HG03521 (cell line): ENCODE measurements around the gene CKM.
"Not testable (repeated sequence)": the region's sequence is repeated elsewhere in the genome, so short reads cannot be mapped to it uniquely, and the experiment has no call there.

Experiments used
- ATAC-seq: cut with Tn5 transposase; IDR thresholded peaks from one replicate; pipeline ENCODE4 v1.9.1; 2021; ENCODE audit warnings: mild to moderate bottlenecking, moderate library complexity; ENCODE audit not compliant: unreplicated experiment

CKM gene

DNA sequence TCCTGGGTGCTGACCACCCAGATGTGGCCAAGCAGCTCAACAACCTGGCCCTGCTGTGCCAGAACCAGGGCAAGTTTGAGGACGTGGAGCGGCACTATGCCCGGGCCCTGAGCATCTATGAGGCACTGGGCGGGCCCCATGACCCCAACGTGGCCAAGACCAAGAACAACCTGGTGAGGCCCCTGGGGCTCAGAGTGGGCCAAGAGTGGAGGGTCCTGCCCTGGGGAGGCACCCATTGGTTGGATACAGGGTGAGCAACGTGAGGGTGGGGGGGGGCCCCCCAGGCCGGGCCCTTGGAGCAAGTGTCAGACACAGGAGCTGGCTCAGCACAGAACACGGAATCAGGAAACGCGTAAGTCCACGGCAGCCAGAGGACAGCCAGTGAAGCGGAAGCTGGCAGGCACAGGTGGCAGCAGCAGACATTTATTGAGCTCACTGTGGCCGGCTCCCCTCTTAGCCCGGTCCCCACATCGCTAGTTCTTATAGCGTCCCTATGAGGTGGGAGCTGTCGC lies 26.8 kb upstream of the CKM start:
- ATAC-seq, result no peak

DNA sequence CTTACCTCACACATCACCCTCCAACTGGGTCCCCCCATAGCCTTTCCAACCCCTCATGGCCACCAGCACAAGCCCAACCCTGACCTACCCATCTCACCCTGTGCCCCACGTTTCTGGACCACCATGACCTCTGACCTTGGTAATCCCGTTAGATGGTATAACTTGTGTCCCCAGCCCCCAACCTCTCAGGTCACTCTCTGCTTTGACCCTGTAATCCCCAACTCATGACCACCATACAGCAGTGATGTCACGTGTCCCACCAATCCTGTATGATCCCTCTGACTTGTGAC lies 26.4 kb upstream of the CKM start:
- no peak for ATAC-seq

GRCh38 chr19:45348367-45349125 lies 25.9 kb upstream of the CKM start:
- ATAC-seq, result no peak

- ATAC-seq, result no peak
Measured at GRCh38 chr19:45347570-45348366, 25.1 kb upstream of the CKM start.

- no peak for ATAC-seq
Measured at GRCh38 chr19:45346449-45346848, 23.8 kb upstream of the CKM start.

GRCh38 chr19:45345506-45345860 lies 22.8 kb upstream of the CKM start:
- no peak for ATAC-seq

DNA sequence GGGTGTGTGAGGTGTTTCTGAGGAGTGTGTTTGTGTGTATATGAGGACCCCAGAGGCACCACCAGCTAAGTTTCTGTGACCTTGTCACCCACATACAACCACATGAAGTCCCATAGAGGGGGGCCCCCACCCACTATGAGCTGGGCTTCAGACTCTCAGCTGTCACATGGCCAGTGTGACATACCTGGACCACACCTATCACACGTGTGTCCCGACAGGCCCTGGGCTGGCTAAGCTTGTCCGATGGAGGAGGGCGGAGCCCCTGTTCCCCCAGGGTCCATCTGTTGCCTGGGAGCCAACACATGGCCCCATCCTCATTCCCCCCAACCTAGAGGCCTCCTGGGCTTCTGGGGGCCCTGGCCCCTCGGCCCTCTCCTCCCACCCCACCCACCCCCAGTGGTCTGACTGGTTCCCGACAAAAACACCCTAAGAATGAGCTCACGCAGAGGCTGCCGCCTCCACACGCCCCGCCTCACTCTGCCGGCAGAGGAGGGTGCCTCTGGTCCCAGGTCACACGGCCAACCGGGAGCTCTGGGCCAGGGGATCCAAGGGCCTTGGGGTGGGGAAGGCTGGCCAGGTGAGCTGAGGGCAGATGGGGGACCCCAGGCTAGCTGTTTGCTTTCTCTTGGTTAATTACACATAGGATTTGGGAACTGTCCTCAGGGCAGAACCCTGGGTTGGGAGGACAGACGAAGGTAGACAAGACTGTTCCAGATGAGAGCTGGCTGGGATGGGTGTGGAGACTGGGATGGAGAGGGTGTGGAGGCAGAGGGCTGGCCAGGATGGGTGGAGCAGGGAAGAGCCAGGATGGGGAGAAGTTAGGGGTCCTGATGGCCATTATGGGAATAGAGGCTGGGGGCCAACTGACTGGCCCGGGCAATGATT lies 22.2 kb upstream of the CKM start:
- ATAC-seq, result no peak

DNA sequence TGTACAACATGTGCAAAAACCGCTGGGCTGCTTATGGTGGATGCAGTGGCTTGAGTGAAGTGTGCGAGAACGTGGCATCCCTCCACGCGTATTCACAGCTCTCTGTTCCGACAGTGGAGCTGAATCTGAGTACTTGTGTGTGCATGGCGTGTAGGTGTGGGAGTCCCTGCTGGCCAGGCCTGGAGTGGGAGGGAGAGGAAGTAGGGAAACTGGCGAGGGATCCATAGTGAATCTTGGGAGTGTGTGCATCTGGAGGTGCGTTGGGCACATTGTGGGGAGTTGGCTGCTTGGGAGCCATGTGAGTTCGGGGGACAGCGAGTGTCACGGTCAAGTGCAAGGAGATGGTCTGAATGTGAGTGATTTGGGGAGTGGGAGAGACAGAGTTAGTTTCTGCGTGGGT lies 20.2 kb upstream of the CKM start:
- no peak for ATAC-seq

- no peak for ATAC-seq
Measured at GRCh38 chr19:45340899-45341453, 18.3 kb upstream of the CKM start.

- no peak for ATAC-seq
Measured at GRCh38 chr19:45340232-45340898, 17.7 kb upstream of the CKM start, which contains the start of gene KLC3. TSS of gene KLC3 (plus strand) at chr19:45340750. CDS start at chr19:45345542, 4,792 bp downstream.

DNA sequence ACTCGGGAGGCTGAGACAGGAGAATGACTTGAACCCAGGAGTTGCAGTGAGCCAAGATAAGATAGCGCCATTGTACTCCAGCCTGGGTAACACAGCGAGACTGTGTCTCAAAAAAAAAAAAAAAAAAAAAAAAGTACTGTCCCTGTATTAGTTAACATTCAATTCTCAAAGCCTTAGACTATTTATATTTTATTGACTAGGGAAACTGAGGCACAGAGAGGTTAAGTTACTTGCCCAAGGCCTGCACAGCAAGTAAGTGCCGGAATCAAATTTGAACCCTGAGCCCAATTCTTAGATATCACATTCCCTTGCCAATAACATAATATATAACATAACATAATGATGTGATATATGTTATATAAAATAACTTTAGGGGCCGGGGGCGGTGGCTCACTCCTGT lies 17.0 kb upstream of the CKM start:
- no peak for ATAC-seq

- no peak for ATAC-seq
Measured at GRCh38 chr19:45336696-45337251, 14.1 kb upstream of the CKM start.

GRCh38 chr19:45334881-45335280 lies 12.2 kb upstream of the CKM start:
- ATAC-seq, result not testable (repeated sequence)

DNA sequence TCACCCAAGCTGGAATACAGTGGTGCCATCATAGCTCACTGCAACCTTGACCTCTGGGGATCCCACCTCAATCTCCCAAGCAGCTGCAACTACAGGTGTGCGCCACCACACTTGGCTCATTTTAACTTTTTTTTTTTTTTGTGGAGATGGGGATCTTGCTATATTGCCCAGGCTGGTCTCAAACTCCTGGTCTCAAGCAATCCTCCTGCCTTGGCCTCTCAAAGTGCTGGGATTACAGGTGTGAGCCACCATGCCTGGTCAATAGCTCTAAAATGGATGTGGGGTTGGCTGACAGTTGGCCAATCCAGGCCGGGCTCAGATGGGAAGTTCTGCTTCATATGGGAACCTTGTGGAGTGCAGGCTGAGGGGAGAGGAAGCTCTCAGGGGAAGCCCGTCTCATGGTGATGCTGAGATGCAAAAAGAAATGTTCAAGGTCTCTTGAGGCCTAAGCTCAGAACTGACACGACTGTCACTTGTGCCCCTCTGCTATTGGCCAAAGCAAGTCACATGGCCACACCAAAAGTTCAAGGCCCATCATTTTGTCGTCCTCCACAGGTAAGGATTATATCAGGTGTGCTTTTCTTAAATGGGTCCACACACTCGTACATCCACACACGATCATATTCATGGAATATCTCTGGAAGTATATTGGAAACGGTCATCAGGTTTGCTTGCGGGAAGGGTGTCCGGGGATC lies 11.1 kb upstream of the CKM start:
- ATAC-seq, result no peak

DNA sequence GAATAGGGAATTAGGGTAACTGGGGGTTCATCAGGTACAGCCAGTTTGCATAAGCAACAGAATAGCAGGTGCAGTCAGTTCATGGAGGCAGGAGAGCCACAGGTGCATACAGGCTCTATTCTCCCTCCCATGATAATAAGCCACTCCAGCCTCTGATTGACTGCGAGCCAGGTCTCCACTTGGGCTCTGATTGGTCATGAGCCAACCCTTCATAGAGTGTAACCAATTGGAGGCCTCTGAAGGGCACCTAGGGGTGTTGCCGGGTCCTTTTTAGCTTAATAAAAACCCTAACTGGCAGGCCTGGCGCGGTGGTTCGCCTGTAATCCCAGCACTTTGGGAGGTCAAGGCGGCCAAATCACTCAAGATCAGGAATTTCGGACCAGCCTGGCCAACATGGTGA lies 8.7 kb upstream of the CKM start:
- no peak for ATAC-seq

DNA sequence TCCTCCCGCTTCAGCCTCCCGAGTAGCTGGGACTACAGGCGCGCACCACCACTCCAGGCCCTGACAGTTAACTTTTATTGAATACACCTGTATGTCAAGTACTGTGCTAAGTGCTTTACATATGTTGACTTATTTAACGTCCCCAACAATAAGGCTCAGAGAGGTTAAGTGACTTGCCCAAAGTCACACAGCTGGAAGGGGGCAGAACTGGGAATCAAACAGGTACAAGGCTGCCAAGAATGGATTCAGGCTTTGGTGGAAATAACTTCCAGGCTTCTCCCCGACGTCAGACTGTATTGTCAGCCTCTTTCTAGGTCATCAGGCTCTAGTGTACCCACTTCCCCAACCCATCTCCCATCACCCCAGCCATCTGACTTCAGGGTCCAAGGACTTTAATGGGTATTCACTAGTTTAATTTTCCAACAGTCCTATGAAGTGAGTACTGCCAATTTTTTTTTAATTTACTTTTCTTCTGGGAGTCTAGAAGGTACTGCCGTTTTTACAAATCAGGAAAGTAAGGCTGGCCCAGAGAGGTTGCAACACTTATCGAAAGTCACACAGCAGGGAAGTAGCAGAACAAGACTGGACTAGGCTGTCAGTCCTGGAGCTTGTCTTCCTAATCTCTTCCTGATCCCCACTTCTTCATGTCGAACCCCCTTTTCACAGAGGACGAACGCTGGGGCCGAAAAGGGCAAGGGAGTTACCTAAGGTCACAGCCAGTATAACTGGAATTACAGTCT lies 4.9 kb upstream of the CKM start:
- ATAC-seq, result no peak

- ATAC-seq, result no peak
Measured at GRCh38 chr19:45324349-45324907, 1.8 kb upstream of the CKM start.

GRCh38 chr19:45323671-45324081 lies 1.0 kb upstream of the CKM start:
- ATAC-seq, result no peak

DNA sequence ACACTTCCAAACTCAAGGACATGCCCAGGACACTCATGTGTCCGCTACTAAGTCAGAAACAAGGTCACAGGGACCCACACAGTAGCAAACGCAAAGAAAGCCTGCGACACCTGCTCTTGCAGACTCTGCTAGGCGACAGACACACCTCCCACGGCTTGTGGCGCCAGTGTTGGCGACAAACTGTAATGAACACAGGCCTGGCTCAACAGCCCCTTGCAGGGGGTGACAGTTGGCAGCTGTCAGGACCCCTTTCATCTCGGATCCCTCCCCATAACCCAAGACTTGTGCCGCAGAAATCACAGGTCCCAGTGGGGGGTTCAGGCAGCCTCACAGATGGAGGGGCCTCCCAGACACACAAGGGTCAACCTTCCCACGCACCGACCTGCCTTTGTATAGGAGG lies 364 bp downstream of the CKM start:
- ATAC-seq, result no peak
